GM18907 (cell line): Measurements from ENCODE around the gene ZNF521.

ENCODE experiments used
- ATAC-seq: cut with Tn5 transposase; IDR thresholded peaks from one replicate; pipeline ENCODE4 v1.9.1; 2021; ENCODE audit warnings: mild to moderate bottlenecking, moderate library complexity; ENCODE audit not compliant: unreplicated experiment

The ZNF521 gene

GRCh38 chr18:25081001-25081400, 271.0 kb downstream of the ZNF521 start:
- no peak for ATAC-seq

GRCh38 chr18:25080211-25080610, 271.8 kb downstream of the ZNF521 start:
- no peak for ATAC-seq

- no peak for ATAC-seq
Measured at GRCh38 chr18:25077944-25078723, 273.8 kb downstream of the ZNF521 start.

- no peak for ATAC-seq
Measured at GRCh38 chr18:25077038-25077943, 274.7 kb downstream of the ZNF521 start.

GRCh38 chr18:25075783-25076182, 276.2 kb downstream of the ZNF521 start:
- no peak for ATAC-seq

GRCh38 chr18:25075331-25075730, 276.6 kb downstream of the ZNF521 start:
- no peak for ATAC-seq

- ATAC-seq = no peak
Measured at GRCh38 chr18:25074925-25075324, 277.0 kb downstream of the ZNF521 start.

- no peak for ATAC-seq
Measured at GRCh38 chr18:25072205-25072604, 279.8 kb downstream of the ZNF521 start.

- no peak for ATAC-seq
Measured at GRCh38 chr18:25067275-25068025, 284.5 kb downstream of the ZNF521 start.

- ATAC-seq = no peak
Measured at GRCh38 chr18:25066516-25066915, 285.4 kb downstream of the ZNF521 start.

- ATAC-seq = no peak
Measured at GRCh38 chr18:25062720-25063119, 289.2 kb downstream of the ZNF521 start.

GRCh38 chr18:25061395-25061794, 290.6 kb downstream of the ZNF521 start:
- ATAC-seq = no peak

- ATAC-seq = no peak
Measured at GRCh38 chr18:25058521-25058920, 293.4 kb downstream of the ZNF521 start.

- no peak for ATAC-seq
Measured at GRCh38 chr18:25057491-25058050, 294.4 kb downstream of the ZNF521 start.

GRCh38 chr18:25056429-25056828, 295.5 kb downstream of the ZNF521 start:
- no peak for ATAC-seq

GRCh38 chr18:25055076-25055475, 296.9 kb downstream of the ZNF521 start:
- ATAC-seq = no peak

GRCh38 chr18:25053466-25053865, 298.5 kb downstream of the ZNF521 start:
- ATAC-seq = no peak

GRCh38 chr18:25052511-25052921, 299.4 kb downstream of the ZNF521 start:
- no peak for ATAC-seq

GRCh38 chr18:25050605-25051004, 301.4 kb downstream of the ZNF521 start:
- no peak for ATAC-seq

GRCh38 chr18:25047983-25048382, 304.0 kb downstream of the ZNF521 start:
- no peak for ATAC-seq

- ATAC-seq = no peak
Measured at GRCh38 chr18:25047421-25047820, 304.5 kb downstream of the ZNF521 start.
